ENCODE results near the gene CPNE4. TPM values are rescaled to one million over a fixed set of nuclear protein-coding genes. Genes with fewer than 3 reads are reported as not detected.

Gene CPNE4
- total RNA-seq, 1 experiment from 2014 or later: 31.1 TPM

- DNase-seq: no peak
- H3K36me3 Mint-ChIP-seq (ENCODE audit: insufficient read depth, unreplicated experiment): no peaks in the 10 kb centered on the region
- H3K9me3 Mint-ChIP-seq (ENCODE audit: low read depth, unreplicated experiment): no peaks in the 10 kb centered on the region
- BruUV-seq (replicated peaks): no TSS peak
- peaks cover 10% of the 10 kb centered on the region for H3K4me1 Mint-ChIP-seq (ENCODE audit: low read depth, unreplicated experiment)
- no peak overlapping the region for H3K27ac Mint-ChIP-seq (ENCODE audit: unreplicated experiment)
- intact Hi-C loops (cut with micrococcal nuclease; ENCODE audit: unreplicated experiment): no loop called here
- no peak for TF ChIP-seq CTCF (IDR thresholded peaks at IDR 0.05; ENCODE audit: unreplicated experiment)
- CTCF ChIA-PET: no interaction called here
- H3K27me3 Mint-ChIP-seq (ENCODE audit: unreplicated experiment): no peaks in the 10 kb centered on the region
- H3K4me3 Mint-ChIP-seq (ENCODE audit: low read depth, unreplicated experiment): no peak overlapping the region
Observed at GRCh38 chr3:131564812-131565211, 470.0 kb downstream of the CPNE4 start.

- TF ChIP-seq CTCF (IDR thresholded peaks at IDR 0.05; ENCODE audit: unreplicated experiment): no peak
- intact Hi-C loops (cut with micrococcal nuclease; ENCODE audit: unreplicated experiment): no loop called here
- CTCF ChIA-PET: interaction anchor here (0.5 to 0.6 kb wide), 2 partner anchors 95 to 362 kb away, joined by 3 to 4 read pairs; no protein-coding TSS in a partner anchor
- H3K27me3 Mint-ChIP-seq (ENCODE audit: unreplicated experiment): no peaks in the 10 kb centered on the region
- H3K4me3 Mint-ChIP-seq (ENCODE audit: low read depth, unreplicated experiment): no peak overlapping the region
- H3K36me3 Mint-ChIP-seq (ENCODE audit: insufficient read depth, unreplicated experiment): no peaks in the 10 kb centered on the region
- H3K9me3 Mint-ChIP-seq (ENCODE audit: low read depth, unreplicated experiment): no peaks in the 10 kb centered on the region
- H3K4me1 Mint-ChIP-seq (ENCODE audit: low read depth, unreplicated experiment): peaks cover 10% of the 10 kb centered on the region
- no peak overlapping the region for H3K27ac Mint-ChIP-seq (ENCODE audit: unreplicated experiment)
- no TSS peak for BruUV-seq (replicated peaks)
- no peak for DNase-seq
Observed at GRCh38 chr3:131561511-131561910, 473.3 kb downstream of the CPNE4 start.

- Mint-ChIP-seq H3K36me3 (ENCODE audit: insufficient read depth, unreplicated experiment) (no peaks in the 10 kb centered on the region), H3K4me3 (ENCODE audit: low read depth, unreplicated experiment) (no peak overlapping the region), H3K27me3 (ENCODE audit: unreplicated experiment) (no peaks in the 10 kb centered on the region), H3K9me3 (ENCODE audit: low read depth, unreplicated experiment) (no peaks in the 10 kb centered on the region), H3K27ac (ENCODE audit: unreplicated experiment) (no peak overlapping the region), H3K4me1 (ENCODE audit: low read depth, unreplicated experiment) (peaks cover 10% of the 10 kb centered on the region)
- no TSS peak for BruUV-seq (replicated peaks)
- TF ChIP-seq CTCF (IDR thresholded peaks at IDR 0.05; ENCODE audit: unreplicated experiment): no peak
- CTCF ChIA-PET: no interaction called here
- intact Hi-C loops (cut with micrococcal nuclease; ENCODE audit: unreplicated experiment): no loop called here
- DNase-seq: no peak
Observed at GRCh38 chr3:131560795-131561194, 474.0 kb downstream of the CPNE4 start.

- CTCF ChIA-PET: interaction anchor here (0.6 kb wide), 1 partner anchor 41 kb away, joined by 4 read pairs; no protein-coding TSS in a partner anchor
- TF ChIP-seq CTCF (IDR thresholded peaks at IDR 0.05; ENCODE audit: unreplicated experiment): no peak
- H3K4me3 Mint-ChIP-seq (ENCODE audit: low read depth, unreplicated experiment): no peak overlapping the region
- DNase-seq: no peak
- H3K27ac Mint-ChIP-seq (ENCODE audit: unreplicated experiment): no peak overlapping the region
- no peaks in the 10 kb centered on the region for H3K27me3 Mint-ChIP-seq (ENCODE audit: unreplicated experiment)
- intact Hi-C loops (cut with micrococcal nuclease; ENCODE audit: unreplicated experiment): no loop called here
- H3K4me1 Mint-ChIP-seq (ENCODE audit: low read depth, unreplicated experiment): no peaks in the 10 kb centered on the region
- no TSS peak for BruUV-seq (replicated peaks)
- no peaks in the 10 kb centered on the region for H3K9me3 Mint-ChIP-seq (ENCODE audit: low read depth, unreplicated experiment)
- no peaks in the 10 kb centered on the region for H3K36me3 Mint-ChIP-seq (ENCODE audit: insufficient read depth, unreplicated experiment)
Observed at GRCh38 chr3:131555456-131555855, 479.4 kb downstream of the CPNE4 start.
